ENCODE data around the gene PPDPF. TPM values are rescaled to one million over a fixed set of nuclear protein-coding genes. Genes with fewer than 3 reads are reported as not detected.
A peak's percentile ranks its signal among the peaks of the same experiment; 100 is the strongest.

Gene PPDPF
- total and polyA plus RNA-seq, 4 donors: 36.9 to 545 (median 474) TPM

DNA sequence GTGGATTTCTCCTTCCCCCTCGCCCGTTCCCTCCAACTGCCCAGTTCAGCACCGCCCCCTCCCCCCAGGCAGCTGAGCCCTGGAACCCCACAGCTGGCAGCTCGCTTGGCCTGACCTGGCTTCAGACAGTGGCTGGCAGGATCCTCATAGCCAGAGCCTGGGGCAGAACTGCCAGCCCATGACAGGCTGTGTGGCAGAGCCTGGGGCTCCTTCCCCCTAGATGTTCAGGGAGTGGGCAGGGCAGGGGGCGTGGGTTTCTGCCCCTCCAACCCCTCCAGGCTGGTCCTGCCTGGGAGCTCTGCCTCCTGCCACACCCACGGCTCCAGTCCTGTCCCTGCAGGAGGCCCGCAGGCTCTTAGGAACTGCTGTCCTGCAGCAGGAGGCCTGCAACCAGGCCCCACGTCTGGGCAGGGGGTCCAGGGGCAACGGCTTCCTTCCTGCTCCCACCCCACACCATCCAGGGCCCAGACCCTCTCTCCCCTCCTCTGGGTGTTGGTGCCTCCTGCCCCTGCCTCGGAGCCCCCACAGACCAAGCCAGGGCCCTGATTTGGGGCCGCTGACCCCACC, 38.5 kb upstream of the PPDPF start:
- peaks cover 0 to 13% (median 0%) of the 10 kb centered on the region in 4 donors for H3K9me3 ChIP-seq (ENCODE audit: control insufficient read depth in 4 of 4, insufficient read depth in 3 of 4, low read length in 3 of 4)
- TF ChIP-seq, protein P1, sequence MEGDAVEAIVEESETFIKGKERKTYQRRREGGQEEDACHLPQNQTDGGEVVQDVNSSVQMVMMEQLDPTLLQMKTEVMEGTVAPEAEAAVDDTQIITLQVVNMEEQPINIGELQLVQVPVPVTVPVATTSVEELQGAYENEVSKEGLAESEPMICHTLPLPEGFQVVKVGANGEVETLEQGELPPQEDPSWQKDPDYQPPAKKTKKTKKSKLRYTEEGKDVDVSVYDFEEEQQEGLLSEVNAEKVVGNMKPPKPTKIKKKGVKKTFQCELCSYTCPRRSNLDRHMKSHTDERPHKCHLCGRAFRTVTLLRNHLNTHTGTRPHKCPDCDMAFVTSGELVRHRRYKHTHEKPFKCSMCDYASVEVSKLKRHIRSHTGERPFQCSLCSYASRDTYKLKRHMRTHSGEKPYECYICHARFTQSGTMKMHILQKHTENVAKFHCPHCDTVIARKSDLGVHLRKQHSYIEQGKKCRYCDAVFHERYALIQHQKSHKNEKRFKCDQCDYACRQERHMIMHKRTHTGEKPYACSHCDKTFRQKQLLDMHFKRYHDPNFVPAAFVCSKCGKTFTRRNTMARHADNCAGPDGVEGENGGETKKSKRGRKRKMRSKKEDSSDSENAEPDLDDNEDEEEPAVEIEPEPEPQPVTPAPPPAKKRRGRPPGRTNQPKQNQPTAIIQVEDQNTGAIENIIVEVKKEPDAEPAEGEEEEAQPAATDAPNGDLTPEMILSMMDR (IDR thresholded peaks at IDR 0.05; ENCODE audit: control extremely low read depth, extremely low read depth): no peak
- DNase-seq: no peak
- peaks cover 6 to 35% (median 6%) of the 10 kb centered on the region in 3 donors for H3K27me3 ChIP-seq (ENCODE audit: control insufficient read depth in 3 of 3, insufficient read depth in 3 of 3, low read length in 2 of 3)
- ATAC-seq (ENCODE audit: insufficient read depth, low FRiP score): no peak
- H3K4me1 ChIP-seq (ENCODE audit: control insufficient read depth in 5 of 5, insufficient read depth in 5 of 5, low read length in 5 of 5): peaks cover 0 to 5% (median 0%) of the 10 kb centered on the region in 5 donors
- 55 to 60% methylated on average over 10 to 11 of the region's 11 CpGs for WGBS, 2 donors
- H3K36me3 ChIP-seq (ENCODE audit: control insufficient read depth in 4 of 4, insufficient read depth in 4 of 4, low read length in 4 of 4): no peaks in the 10 kb centered on the region
- no peak overlapping the region for H3K9ac ChIP-seq (ENCODE audit: insufficient read depth in 1 of 2, low read length in 2 of 2)
- H3K27ac ChIP-seq (ENCODE audit: low read depth in 1 of 2, low read length in 1 of 2): no peak overlapping the region
- H3K4me3 ChIP-seq: no peak overlapping the region

DNA sequence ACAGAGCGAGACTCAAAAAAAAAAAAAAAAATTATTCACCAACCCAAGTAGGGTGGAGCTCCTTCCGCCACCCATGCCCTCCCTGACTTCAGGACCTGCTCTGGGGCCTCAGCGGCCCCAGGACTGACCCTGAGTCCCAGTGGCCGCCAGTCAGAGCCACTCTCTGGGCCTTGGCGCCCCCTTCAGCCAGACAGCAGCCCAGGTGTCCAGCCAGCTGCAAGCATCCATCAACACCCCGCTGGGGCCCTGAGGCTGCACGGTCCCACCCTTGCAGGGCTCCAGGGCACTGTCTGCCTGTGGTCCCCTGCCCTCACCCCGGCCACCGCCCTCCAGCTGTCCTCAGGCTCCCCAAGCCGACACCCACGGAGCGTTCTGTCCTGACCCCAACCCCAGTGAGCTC, 36.7 kb upstream of the PPDPF start:
- TF ChIP-seq, protein P1 (IDR thresholded peaks at IDR 0.05; ENCODE audit: control extremely low read depth, extremely low read depth): no peak
- Histone ChIP-seq H3K9ac (ENCODE audit: insufficient read depth in 1 of 2, low read length in 2 of 2) (no peak overlapping the region), H3K4me3 (no peak overlapping the region), H3K36me3 (ENCODE audit: control insufficient read depth in 4 of 4, insufficient read depth in 4 of 4, low read length in 4 of 4) (no peaks in the 10 kb centered on the region), H3K27ac (ENCODE audit: low read depth in 1 of 2, low read length in 1 of 2) (no peak overlapping the region), H3K27me3 (ENCODE audit: control insufficient read depth in 3 of 3, insufficient read depth in 3 of 3, low read length in 2 of 3) (peaks cover 7 to 27% (median 15%) of the 10 kb centered on the region in 3 donors), H3K9me3 (ENCODE audit: control insufficient read depth in 4 of 4, insufficient read depth in 3 of 4, low read length in 3 of 4) (peaks cover 0 to 14% (median 0%) of the 10 kb centered on the region in 4 donors), H3K4me1 (ENCODE audit: control insufficient read depth in 5 of 5, insufficient read depth in 5 of 5, low read length in 5 of 5) (peaks cover 0 to 5% (median 0%) of the 10 kb centered on the region in 5 donors)
- DNase-seq: no peak
- 64 to 73% methylated on average over 12 of the region's 12 CpGs for WGBS, 2 donors
- ATAC-seq (ENCODE audit: insufficient read depth, low FRiP score): no peak

DNA sequence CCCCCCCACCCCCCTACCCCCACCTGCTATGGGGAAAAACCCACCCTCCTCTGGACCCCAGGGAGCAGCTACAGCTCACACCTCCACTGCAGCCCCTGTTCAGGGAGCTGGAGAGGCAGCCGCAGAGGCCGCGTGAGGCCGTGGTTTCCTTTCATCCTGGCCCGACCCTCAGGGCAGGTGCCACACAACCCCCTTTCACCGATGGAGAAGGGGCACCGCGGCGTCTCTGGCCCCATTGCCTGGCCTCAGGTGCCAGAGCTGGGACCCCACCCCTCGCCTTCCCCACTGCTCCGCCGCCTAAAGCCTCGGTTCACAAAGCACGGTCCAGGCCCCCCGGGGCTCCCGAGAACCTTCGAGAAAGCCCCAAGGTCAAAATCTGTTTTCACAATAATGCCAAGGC, 36.3 kb upstream of the PPDPF start:
- 45 to 50% methylated on average over 16 to 17 of the region's 17 CpGs for WGBS, 2 donors
- Histone ChIP-seq H3K9ac (ENCODE audit: insufficient read depth in 1 of 2, low read length in 2 of 2) (no peak overlapping the region), H3K4me3 (no peak overlapping the region), H3K9me3 (ENCODE audit: control insufficient read depth in 4 of 4, insufficient read depth in 3 of 4, low read length in 3 of 4) (peaks cover 0 to 11% (median 0%) of the 10 kb centered on the region in 4 donors), H3K27me3 (ENCODE audit: control insufficient read depth in 3 of 3, insufficient read depth in 3 of 3, low read length in 2 of 3) (peaks cover 10 to 26% (median 15%) of the 10 kb centered on the region in 3 donors), H3K4me1 (ENCODE audit: control insufficient read depth in 5 of 5, insufficient read depth in 5 of 5, low read length in 5 of 5) (peaks cover 0 to 5% (median 0%) of the 10 kb centered on the region in 5 donors), H3K27ac (ENCODE audit: low read depth in 1 of 2, low read length in 1 of 2) (peak overlapping the region in 1 of 2 donors; percentile 46), H3K36me3 (ENCODE audit: control insufficient read depth in 4 of 4, insufficient read depth in 4 of 4, low read length in 4 of 4) (no peaks in the 10 kb centered on the region)
- ATAC-seq (ENCODE audit: insufficient read depth, low FRiP score) (no peak), DNase-seq (no peak)
- TF ChIP-seq, protein P1 (IDR thresholded peaks at IDR 0.05; ENCODE audit: control extremely low read depth, extremely low read depth): no peak

All from lung (tissue), 12 donors.